ENCODE results near the gene RPTOR.

DNA sequence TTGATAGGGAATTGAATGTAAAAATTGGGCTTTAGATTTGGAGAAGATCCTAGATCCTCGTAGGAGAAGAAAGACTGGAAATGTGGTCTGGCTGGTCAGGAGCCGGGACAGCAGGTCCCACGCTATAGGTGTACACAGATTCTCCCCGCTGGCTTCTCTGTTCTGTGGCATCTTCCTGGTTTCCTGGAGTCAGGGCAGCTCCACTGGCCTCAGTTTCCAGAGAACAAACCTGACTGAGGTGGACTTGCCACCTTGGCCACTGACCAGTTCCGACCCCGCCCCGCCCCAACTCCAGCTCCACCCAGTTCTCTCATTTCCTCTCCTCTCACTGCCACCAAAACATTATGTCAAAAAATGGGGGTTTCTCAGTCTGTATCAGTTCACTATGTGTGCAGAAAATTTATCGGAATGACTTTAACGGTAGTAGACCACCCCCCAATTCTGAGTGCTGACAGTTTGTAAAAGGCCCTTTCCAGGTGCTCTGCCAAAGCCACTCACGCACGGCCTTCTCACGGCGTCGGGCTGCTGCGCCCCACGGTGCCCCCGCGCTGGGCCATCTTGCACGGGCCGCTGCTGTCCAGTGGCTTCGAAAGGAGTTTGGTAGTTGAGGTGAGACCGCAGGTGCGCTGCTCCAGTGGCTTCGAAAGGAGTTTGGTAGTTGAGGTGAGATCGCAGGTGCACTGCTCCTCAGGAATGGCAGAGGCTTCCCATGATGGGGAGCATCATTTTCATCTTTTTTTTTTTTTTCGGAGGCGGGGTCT lies 285.6 kb downstream of the RPTOR start:
- no peak for TF ChIP-seq EZH2 (IDR thresholded peaks at IDR 0.05; ENCODE audit: insufficient read depth, poor library complexity, severe bottlenecking)
- TF ChIP-seq EZH2phosphoT487 (IDR thresholded peaks at IDR 0.05; ENCODE audit: insufficient read depth, low read depth): no peak
